HepG2 (cell line): ENCODE results near the gene VPS26A. TPM values are rescaled to one million over a fixed set of nuclear protein-coding genes. Genes with fewer than 3 reads are reported as not detected.

Experiments used
- ATAC-seq: fragments of 200-7000 bp; cut with Tn5 transposase; 3 replicates; pipeline ENCODE4 v1.9.1; 2020; ENCODE audit warnings: mild to moderate bottlenecking, moderate library complexity
- BruUV-seq: library from RNA; stranded (reverse); fragments of 400-500 nt; replicated peaks from 2 replicates; lab custom pipeline; 2021; lab: Mats Ljungman, UMichigan
- CTCF ChIA-PET: fragments of 300-600 bp; formaldehyde crosslinking; extraction: SDS; loops from one replicate; lab custom pipeline; 2021; ENCODE audit warnings: low total read pairs, inconsistent platforms, low intra/inter-chr PET ratio; lab: Yijun Ruan, JAX
- POLR2A ChIA-PET: fragments of 350-600 bp; sonication (Branson Sonifier 250); formaldehyde crosslinking; loops from one replicate; lab custom pipeline; 2020; ENCODE audit warnings: antibody characterized with exemption, inconsistent platforms; lab: Yijun Ruan, JAX
- DNase-seq: peaks from one replicate; pipeline ENCODE4 v3.0.0-alpha.2; 2015; ENCODE audit warnings: low spot score
- FAIRE-seq: peaks from 3 replicates; lab custom pipeline; 2011; peaks lifted over from hg19 to GRCh38; lab: Jason Lieb, UNC
- H2AFZ ChIP-seq: one replicate; pipeline ENCODE4 v1.6.1; 2011; ENCODE audit warnings: low read length, inconsistent platforms
- H3K27ac ChIP-seq: fragments of 300-600 bp; 3 replicates; pipeline ENCODE4 v1.8.0; 2011; ENCODE audit warnings: mixed run types, mild to moderate bottlenecking, mixed read lengths, low read length, inconsistent platforms; ENCODE audit not compliant: insufficient read depth; ENCODE audit errors: extremely low read length
- H3K27me3 ChIP-seq, 2 experiments: fragments of 200-600 bp in 1 of 2; 2 replicates in 1 of 2; 3 replicates in 1 of 2; pipeline versions ENCODE4 v1.6.0 to v1.8.0; 2011; ENCODE audit warnings: low read length in 2 of 2, mild to moderate bottlenecking in 2 of 2, moderate library complexity in 2 of 2, inconsistent platforms in 1 of 2; ENCODE audit not compliant: insufficient read depth in 2 of 2, control insufficient read depth in 1 of 2
- H3K36me3 ChIP-seq, 2 experiments: fragments of 200-600 bp in 1 of 2; replicated peaks in 1 of 2; 2 replicates in 1 of 2; 3 replicates in 1 of 2; pipeline versions ENCODE4 v1.5.1 to v1.8.0; 2011; ENCODE audit warnings: low read length in 2 of 2, inconsistent platforms in 1 of 2; ENCODE audit not compliant: insufficient read depth in 2 of 2, control insufficient read depth in 1 of 2
- H3K4me1 ChIP-seq: 2 replicates; pipeline ENCODE4 v1.5.1; 2012; ENCODE audit warnings: low read length, inconsistent platforms; ENCODE audit not compliant: insufficient read depth
- H3K4me2 ChIP-seq: 2 replicates; pipeline ENCODE4 v1.6.0; 2011; ENCODE audit warnings: low read depth, low read length, inconsistent platforms
- H3K4me3 ChIP-seq, 3 experiments: fragments of 200-600 bp in 1 of 3; sonication (generic), shearing (Covaris generic) in 1 of 3; replicated peaks in 1 of 3; 2 replicates each; pipeline ENCODE4 v1.5.1; 2011 to 2016; ENCODE audit warnings: low read length in 3 of 3, inconsistent platforms in 2 of 3, low read depth in 2 of 3, mild to moderate bottlenecking in 2 of 3, control low read depth in 1 of 3, mixed read lengths in 1 of 3; ENCODE audit not compliant: insufficient read depth in 1 of 3
- H3K79me2 ChIP-seq: one replicate; pipeline ENCODE4 v1.6.1; 2011; ENCODE audit warnings: low read length, inconsistent platforms; ENCODE audit not compliant: insufficient read depth
- H3K9ac ChIP-seq: 2 replicates; pipeline ENCODE4 v1.6.0; 2011; ENCODE audit warnings: mild to moderate bottlenecking, low read depth, low read length, inconsistent platforms; ENCODE audit not compliant: insufficient read depth
- H3K9me3 ChIP-seq: 2 replicates; pipeline ENCODE4 v1.5.1; 2012; ENCODE audit warnings: mild to moderate bottlenecking, low read length
- H4K20me1 ChIP-seq: 2 replicates; pipeline ENCODE4 v1.6.0; 2011; ENCODE audit warnings: inconsistent platforms, mild to moderate bottlenecking, low read length, moderate library complexity; ENCODE audit not compliant: insufficient read depth
- GATAD1 ChIP-seq: IDR thresholded peaks from 2 replicates; pipeline ENCODE4 v1.6.1; 2016; ENCODE audit warnings: missing genetic modification reagents, missing compliant biosample characterization
- IRF9 ChIP-seq: sonication (generic); formaldehyde crosslinking; IDR thresholded peaks from 2 replicates; pipeline ENCODE4 v1.8.0; 2022; ENCODE audit warnings: missing genetic modification reagents, mild to moderate bottlenecking, borderline replicate concordance
- KDM1A ChIP-seq: IDR thresholded peaks from 2 replicates; pipeline ENCODE4 v1.6.1; 2016; ENCODE audit warnings: missing compliant biosample characterization
- PHB2 ChIP-seq: fragments of 450-650 bp; IDR thresholded peaks from 2 replicates; pipeline ENCODE4 v1.6.1; 2018; ENCODE audit not compliant: partially characterized antibody
- SALL2 ChIP-seq: sonication (generic); formaldehyde crosslinking; IDR thresholded peaks from 2 replicates; pipeline ENCODE4 v1.8.1; 2023; ENCODE audit warnings: mild to moderate bottlenecking, missing genetic modification reagents, inconsistent platforms
- TERF1 ChIP-seq: sonication (generic); formaldehyde crosslinking; IDR thresholded peaks from 2 replicates; pipeline ENCODE4 v1.8.0; 2022; ENCODE audit warnings: mild to moderate bottlenecking, missing genetic modification reagents, moderate library complexity
- ZEB1 ChIP-seq: IDR thresholded peaks from 2 replicates; pipeline ENCODE4 v1.6.1; 2012; ENCODE audit warnings: mild to moderate bottlenecking, low read depth, inconsistent platforms; ENCODE audit not compliant: insufficient replicate concordance
- ZKSCAN5 ChIP-seq: sonication (generic); formaldehyde crosslinking; IDR thresholded peaks from 2 replicates; pipeline ENCODE4 v1.5.1; 2020; ENCODE audit warnings: mild to moderate bottlenecking, missing genetic modification reagents
- ZNF10 ChIP-seq: sonication (generic); formaldehyde crosslinking; IDR thresholded peaks from 2 replicates; pipeline ENCODE4 v1.4.0; 2020; ENCODE audit warnings: mild to moderate bottlenecking, low read depth, missing genetic modification reagents, borderline replicate concordance
- WGBS: methylation state at CpG from one replicate; pipeline ENCODE4 v1.1.6; 2017; ENCODE audit warnings: low lambda C conversion rate; 5-methylcytosine and 5-hydroxymethylcytosine counted together
- in situ Hi-C: cut with HindIII; loops from 2 replicates; pipeline ENCODE4 v1.10.0; 2017; ENCODE audit warnings: low pct_unique_long_range_greater_than_20kb; ENCODE audit not compliant: extremely low pct_ligation_motif_present
- intact Hi-C: fragments of 100-400 bp; cut with micrococcal nuclease; formaldehyde crosslinking; loops from one replicate; pipeline ENCODE4 v1.10.0; 2022; ENCODE audit not compliant: unreplicated experiment
- polyA plus RNA-seq, 8 experiments: library from polyadenylated mRNA; depleted of rRNA in 3 of 8; stranded (reverse) in 7 of 8; unstranded in 1 of 8; fragments of >200 nt; fragmentation: Illumina TruSeq in 4 of 8; extraction: Trizol in 4 of 8; gene quantifications; 2 replicates each; pipeline versions ENCODE4 v1.2.1 to v1.2.3, GENCODE V29; 2011 to 2016; ENCODE audit warnings: low read depth in 4 of 8, missing spikeins in 1 of 8, mixed read lengths in 1 of 8; ENCODE audit not compliant: insufficient read depth in 1 of 8
- total RNA-seq, 5 experiments: library from RNA; depleted of rRNA; stranded (reverse); fragments of >200 nt; fragmentation: Illumina TruSeq; extraction: Trizol; gene quantifications; 2 replicates each; pipeline ENCODE4 v1.2.3, GENCODE V29; 2016; ENCODE audit warnings: low read depth in 1 of 5

VPS26A gene
- total and polyA plus RNA-seq, 2 of the 13 experiments (the other 11 are each of a cell fraction or from before 2014, with no cell fraction given) = 12.9 to 32.6 TPM

DNA sequence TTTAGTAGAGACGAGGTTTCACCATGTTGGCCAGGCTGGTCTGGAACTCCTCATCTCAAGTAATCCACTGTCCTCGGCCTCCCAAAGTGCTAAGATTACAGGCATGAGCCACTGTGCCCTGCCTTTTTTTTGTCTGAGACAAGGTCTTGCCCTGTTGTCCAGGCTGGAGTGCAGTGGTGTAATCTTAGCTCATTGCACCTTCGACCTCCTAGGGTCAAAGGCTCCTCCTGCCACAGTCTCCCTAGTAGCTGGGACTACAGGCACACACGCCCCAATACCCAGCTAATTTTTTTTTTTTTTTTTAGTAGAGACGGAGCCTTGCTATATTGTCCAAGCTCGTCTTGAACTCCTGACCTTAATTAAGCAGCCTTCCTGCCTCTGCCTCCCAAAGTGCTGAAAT lies 29.2 kb downstream of the VPS26A start:
- TF ChIP-seq GATAD1 (no peak), ZKSCAN5 (CRISPR knock-in tag) (no peak), PHB2 (no peak), ZNF10 (CRISPR knock-in tag) (no peak), KDM1A (CRISPR knock-in tag) (no peak), IRF9 (CRISPR knock-in tag) (no peak), TERF1 (CRISPR knock-in tag) (no peak), ZEB1 (no peak), SALL2 (CRISPR knock-in tag) (no peak)
- no peak overlapping the region for H3K27ac ChIP-seq
- no peak overlapping the region for H3K4me2 ChIP-seq
- in situ Hi-C loops = no loop called here
- 0 out of 2 replicates have a peak, but pooled peaks cover 4% of the 10 kb centered on the region for H4K20me1 ChIP-seq
- peaks cover 0 to 10% of the 10 kb centered on the region in 2 experiments; a peak in 3 of 5 replicates for H3K36me3 ChIP-seq
- H3K79me2 ChIP-seq = peaks cover 18% of the 10 kb centered on the region
- intact Hi-C loops = no loop called here
- no peak overlapping the region for H2AFZ ChIP-seq
- DNase-seq (no peak), ATAC-seq (no peak), FAIRE-seq (no peak)
- CTCF ChIA-PET = no interaction called here
- H3K9ac ChIP-seq = no peak overlapping the region
- no peaks in the 10 kb centered on the region for H3K9me3 ChIP-seq
- no peak overlapping the region for H3K4me3 ChIP-seq
- H3K4me1 ChIP-seq = peaks cover 16% of the 10 kb centered on the region
- POLR2A ChIA-PET = no interaction called here
- BruUV-seq = no TSS peak
- H3K27me3 ChIP-seq = no peaks in the 10 kb centered on the region
- WGBS = 86% methylated on average over 6 of the region's 6 CpGs
